Measurements from ENCODE around the gene POT1. TPM values are rescaled to one million over a fixed set of nuclear protein-coding genes. Genes with fewer than 3 reads are reported as not detected.
A peak's percentile ranks its signal among the peaks of the same experiment; 100 is the strongest.

POT1 gene
- total and polyA plus RNA-seq, 2 of the 8 experiments (the other 6 are each of a cell fraction or from before 2014, with no cell fraction given): 13.1 to 22.8 TPM

- POLR2A ChIA-PET (ENCODE audit: partially characterized antibody): no interaction called here
- Histone ChIP-seq H4K20me1 (replicated peaks in 1 of 2; ENCODE audit: control insufficient read depth in 1 of 2, insufficient read depth in 2 of 2, low read length in 2 of 2) (no peaks in the 10 kb centered on the region), H3K4ac (replicated peaks; ENCODE audit: insufficient read length, low read depth, low read length) (no peak overlapping the region), H3K27me3 (replicated peaks in 1 of 4; ENCODE audit: control insufficient read depth in 3 of 4, extremely low read depth in 1 of 4, insufficient read depth in 3 of 4, low read length in 3 of 4) (no peaks in the 10 kb centered on the region), H3K4me2 (ENCODE audit: insufficient read depth in 1 of 2, low read depth in 2 of 2, low read length in 2 of 2) (no peak overlapping the region; a peak in 1 of 4 replicates), H2BK120ac (replicated peaks; ENCODE audit: low read depth, low read length) (no peak overlapping the region), H2BK20ac (ENCODE audit: low read length) (no peak overlapping the region), H2BK12ac (ENCODE audit: low read depth, low read length) (no peak overlapping the region), H3K79me1 (ENCODE audit: low read depth, low read length) (no peaks in the 10 kb centered on the region), H3K18ac (ENCODE audit: extremely low read depth, low read length) (no peak overlapping the region), H3K4me3 (ENCODE audit: extremely low read depth in 1 of 4, insufficient read depth in 2 of 4, low read depth in 3 of 4, low read length in 4 of 4) (no peak overlapping the region), H3K27ac (ENCODE audit: low read depth, low read length) (no peak overlapping the region), H2BK5ac (ENCODE audit: low read depth, low read length) (no peak overlapping the region), H2BK15ac (ENCODE audit: low read length) (no peak overlapping the region), H4K8ac (ENCODE audit: extremely low read depth, insufficient read depth, low read length) (no peak overlapping the region), H3K56ac (replicated peaks; ENCODE audit: insufficient read length, low read depth, low read length) (no peak overlapping the region), H3K9me3 (ENCODE audit: insufficient read depth in 2 of 2, low read depth in 1 of 2, low read length in 1 of 2) (no peaks in the 10 kb centered on the region), H3K9ac (replicated peaks in 1 of 4; ENCODE audit: extremely low read depth in 1 of 4, low read depth in 3 of 4, low read length in 3 of 4) (no peak overlapping the region), H4K5ac (ENCODE audit: insufficient read length, low read depth, low read length) (peak overlapping the region; percentile 83), H3K23me2 (ENCODE audit: low read depth, low read length) (no peaks in the 10 kb centered on the region), H2AK5ac (ENCODE audit: low read depth, low read length) (no peak overlapping the region), H3K36me3 (ENCODE audit: control insufficient read depth in 2 of 4, insufficient read depth in 4 of 4, low read length in 3 of 4) (no peaks in the 10 kb centered on the region), H2AFZ (ENCODE audit: low read length) (no peak overlapping the region), H3K79me2 (ENCODE audit: control insufficient read depth in 1 of 2, insufficient read depth in 2 of 2, low read length in 2 of 2) (no peaks in the 10 kb centered on the region), H4K91ac (replicated peaks; ENCODE audit: insufficient read length, low read length) (no peak overlapping the region), H3K23ac (ENCODE audit: insufficient read length) (no peak overlapping the region), H3K4me1 (replicated peaks in 1 of 4; ENCODE audit: control insufficient read depth in 3 of 4, insufficient read depth in 4 of 4, low read length in 3 of 4) (peaks cover 0 to 18% (median 2%) of the 10 kb centered on the region in 4 experiments; a peak in 2 of 7 replicates), H3K14ac (ENCODE audit: insufficient read length) (no peak overlapping the region)
- CTCF ChIA-PET (ENCODE audit: partially characterized antibody): no interaction called here
- WGBS, 2 experiments (ENCODE audit: extremely low coverage in 1 of 2, insufficient coverage in 1 of 2, insufficient read length in 1 of 2, insufficient replicate concordance in 2 of 2, low coverage in 1 of 2, low lambda C conversion rate in 2 of 2, missing lambda C conversion rate in 1 of 2): 56% methylated on average over 3 of the region's 3 CpGs; no CpG with 5 or more reads in 1 of the 2 experiments
- DNase-seq (ENCODE audit: low read depth in 1 of 2, low spot score in 2 of 2): no peak
- no peak for FAIRE-seq
- TF ChIP-seq CTBP2 (IDR thresholded peaks at IDR 0.05; ENCODE audit: borderline replicate concordance, insufficient read depth, insufficient read length, low read length) (no peak), GABPA (IDR thresholded peaks at IDR 0.05; ENCODE audit: borderline replicate concordance, insufficient read depth, low read length) (no peak), SP1 (IDR thresholded peaks at IDR 0.05; ENCODE audit: low read depth, low read length) (0 out of 2 replicates have a peak, but pooled peaks have one; percentile 13), SIRT6 (IDR thresholded peaks at IDR 0.05; ENCODE audit: low read length) (no peak), RXRA (IDR thresholded peaks at IDR 0.05; ENCODE audit: insufficient read depth, low read depth, low read length) (no peak), CEBPB (IDR thresholded peaks at IDR 0.05; ENCODE audit: low read depth, low read length) (no peak), EP300 (IDR thresholded peaks at IDR 0.05; ENCODE audit: borderline replicate concordance in 1 of 2, low read depth in 2 of 2, low read length in 2 of 2) (no peak), SRF (IDR thresholded peaks at IDR 0.05; ENCODE audit: low read depth, low read length) (no peak), YY1 (IDR thresholded peaks at IDR 0.05; ENCODE audit: low read depth, low read length) (peak; percentile 60; the same call in 1 of the 2 replicates), RFX5 (IDR thresholded peaks at IDR 0.05; ENCODE audit: borderline replicate concordance, low read depth, low read length) (no peak), SIX5 (IDR thresholded peaks at IDR 0.05; ENCODE audit: low read depth, low read length) (no peak), SIN3A (conservative IDR thresholded peaks at IDR 0.05 in 1 of 2, IDR thresholded peaks at IDR 0.05 in 1 of 2; ENCODE audit: low read depth in 1 of 2, low read length in 2 of 2) (no peak), TEAD4 (IDR thresholded peaks at IDR 0.05; ENCODE audit: low read depth, low read length) (peak; percentile 21; the same call in 1 of the 2 replicates), JUN (IDR thresholded peaks at IDR 0.05; ENCODE audit: low read depth, low read length) (no peak), ZNF274 (IDR thresholded peaks at IDR 0.05; ENCODE audit: borderline replicate concordance, extremely low read depth, low read length) (no peak)
Observed at GRCh38 chr7:124810605-124811004, 119.0 kb downstream of the POT1 start.
